NCI-H82 (cell line): Measurements from ENCODE around the gene ACSF3.
"Not testable (repeated sequence)": the region's sequence is repeated elsewhere in the genome, so short reads cannot be mapped to it uniquely, and the experiment has no call there.

Source experiments
- DNase-seq: peaks from one replicate; lab custom pipeline; 2025; lab: John Stamatoyannopoulos, UW

Gene ACSF3

DNA sequence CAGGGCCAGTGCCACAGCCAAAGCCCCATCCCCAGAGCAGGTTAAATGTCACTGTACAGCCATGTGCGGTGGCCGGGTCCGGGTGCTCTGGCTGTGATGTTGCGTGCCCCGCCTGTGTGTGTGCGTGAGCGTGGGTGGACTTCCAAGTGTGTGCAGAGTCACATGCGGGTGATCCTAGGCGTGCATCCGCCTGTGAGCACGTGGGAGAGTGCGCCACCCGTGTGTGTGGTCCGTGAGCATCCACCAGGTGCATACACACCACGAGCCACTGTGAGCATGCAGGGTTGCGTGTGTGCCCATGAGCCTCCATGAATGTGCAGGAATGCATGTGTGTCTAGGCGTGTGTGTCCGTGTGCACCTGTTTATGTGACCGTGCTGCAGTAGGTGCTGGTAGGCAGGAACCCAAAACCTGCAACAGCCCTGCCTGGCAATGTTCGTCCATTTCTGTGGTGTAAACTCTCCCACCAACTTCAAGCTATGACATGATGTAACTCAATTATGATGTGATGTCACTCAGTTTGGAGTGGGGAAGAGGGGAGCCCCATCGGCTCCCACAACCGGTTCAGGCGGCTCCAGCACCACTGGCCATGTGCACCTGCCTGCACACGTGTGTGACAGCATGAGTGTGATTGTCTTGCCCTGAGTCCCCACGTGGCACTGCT lies 37.6 kb upstream of the ACSF3 start:
- DNase-seq: no peak

DNA sequence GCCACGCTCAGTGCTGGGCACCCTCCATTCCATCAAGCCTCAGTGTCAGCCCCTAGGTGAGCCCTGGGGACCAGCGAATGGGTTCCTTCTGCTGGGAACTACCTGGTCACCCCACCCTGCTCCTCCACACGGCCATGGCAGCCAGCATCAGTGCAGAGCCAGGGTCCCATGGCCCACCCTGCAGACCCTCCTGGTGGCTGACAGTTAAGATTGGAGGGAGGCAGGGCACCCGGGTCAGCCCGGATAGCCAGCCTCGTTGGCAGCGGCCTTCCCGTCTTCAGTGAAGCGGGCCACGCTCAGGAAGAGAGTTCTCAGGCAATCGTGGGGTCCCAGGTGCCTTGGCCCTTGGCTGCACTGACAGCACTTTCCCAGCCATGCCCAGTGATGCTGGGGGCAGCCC lies 37.1 kb upstream of the ACSF3 start:
- no peak for DNase-seq

DNA sequence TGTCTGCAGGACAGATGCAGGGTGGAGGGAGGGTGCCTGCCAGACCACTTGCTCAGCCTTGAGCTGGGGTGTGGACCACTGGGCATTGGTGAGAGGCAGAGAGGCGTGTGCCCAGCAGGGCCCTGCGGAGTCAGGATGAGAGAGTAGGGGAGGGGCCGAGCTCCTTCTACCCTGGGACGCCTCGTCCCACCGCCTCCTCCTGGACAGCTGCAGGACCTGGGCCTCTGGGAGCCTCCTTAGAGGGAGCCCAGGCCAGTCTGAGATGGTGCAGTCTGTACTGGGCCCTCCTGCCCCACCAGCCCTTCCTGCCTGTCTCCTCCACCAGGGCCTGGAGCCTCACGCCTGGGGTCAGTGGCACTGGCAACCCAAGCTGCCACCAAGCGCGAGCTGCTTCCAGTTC lies 35.9 kb upstream of the ACSF3 start:
- no peak for DNase-seq

DNA sequence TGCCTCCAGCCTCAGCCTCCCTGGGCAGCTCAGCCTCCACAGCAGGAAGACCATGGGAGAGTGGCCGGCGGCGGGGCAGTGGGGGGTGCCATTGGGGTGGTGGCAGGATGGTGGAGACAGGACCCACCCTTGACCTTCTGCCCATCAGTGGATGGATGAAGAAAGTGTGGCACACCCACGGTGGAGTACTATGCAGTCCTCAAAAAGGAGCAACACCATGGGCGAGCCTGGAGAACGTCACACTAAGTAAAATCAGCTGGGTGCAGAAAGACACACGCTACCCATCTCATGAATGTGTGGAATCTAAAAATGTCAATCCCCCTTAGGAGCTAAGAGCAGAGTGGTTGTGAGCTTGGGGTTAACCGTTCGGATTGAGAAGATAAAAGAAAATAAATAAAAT lies 34.8 kb upstream of the ACSF3 start:
- no peak for DNase-seq

DNA sequence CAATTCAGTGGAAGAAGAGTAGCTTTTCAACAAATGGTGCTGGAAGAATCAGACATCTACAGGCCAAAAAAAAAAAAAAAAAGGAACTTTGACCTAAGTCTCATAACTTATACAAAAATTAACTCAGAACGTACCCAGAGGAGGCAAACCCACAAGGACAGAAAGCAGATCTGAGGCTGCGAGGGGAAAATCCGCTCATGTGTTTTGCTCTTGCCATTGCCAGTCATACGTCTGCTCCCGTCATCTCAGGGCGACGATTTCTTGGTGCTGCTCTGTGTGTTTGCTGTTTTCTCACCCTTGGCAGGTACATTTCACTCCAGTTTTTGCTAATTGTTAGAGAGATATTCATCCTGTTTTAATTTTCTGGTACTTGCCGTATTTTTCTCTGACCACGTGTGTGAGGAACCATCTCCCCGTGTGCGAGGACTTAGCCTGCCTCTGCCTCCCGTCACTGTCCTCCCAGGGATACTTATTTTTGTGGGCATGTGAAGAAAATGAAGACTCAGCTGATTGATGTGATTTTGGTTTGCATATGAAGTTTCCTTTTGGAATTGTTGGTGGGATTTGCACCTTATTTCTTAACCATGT lies 33.4 kb upstream of the ACSF3 start:
- no peak for DNase-seq

DNA sequence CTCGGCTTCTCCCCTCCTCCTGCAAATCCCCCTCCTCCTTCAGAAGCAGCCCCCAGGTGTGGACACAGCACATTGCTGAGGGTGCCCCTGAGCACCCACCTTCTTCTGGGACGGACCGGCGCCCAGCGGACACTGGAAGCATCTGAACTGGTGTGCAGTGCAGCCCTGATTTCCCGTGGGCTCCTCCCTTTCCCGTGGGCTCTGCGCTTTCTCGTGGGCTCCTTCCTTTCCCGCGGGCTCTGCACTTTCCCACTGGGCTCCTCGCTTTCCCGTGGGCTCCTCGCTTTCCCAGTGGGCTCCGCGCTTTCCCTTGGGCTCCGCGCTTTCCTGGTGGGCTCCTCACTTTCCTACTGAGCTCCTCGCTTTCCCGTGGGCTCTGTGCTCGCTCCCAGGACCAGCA lies 32.6 kb upstream of the ACSF3 start:
- no peak for DNase-seq

DNA sequence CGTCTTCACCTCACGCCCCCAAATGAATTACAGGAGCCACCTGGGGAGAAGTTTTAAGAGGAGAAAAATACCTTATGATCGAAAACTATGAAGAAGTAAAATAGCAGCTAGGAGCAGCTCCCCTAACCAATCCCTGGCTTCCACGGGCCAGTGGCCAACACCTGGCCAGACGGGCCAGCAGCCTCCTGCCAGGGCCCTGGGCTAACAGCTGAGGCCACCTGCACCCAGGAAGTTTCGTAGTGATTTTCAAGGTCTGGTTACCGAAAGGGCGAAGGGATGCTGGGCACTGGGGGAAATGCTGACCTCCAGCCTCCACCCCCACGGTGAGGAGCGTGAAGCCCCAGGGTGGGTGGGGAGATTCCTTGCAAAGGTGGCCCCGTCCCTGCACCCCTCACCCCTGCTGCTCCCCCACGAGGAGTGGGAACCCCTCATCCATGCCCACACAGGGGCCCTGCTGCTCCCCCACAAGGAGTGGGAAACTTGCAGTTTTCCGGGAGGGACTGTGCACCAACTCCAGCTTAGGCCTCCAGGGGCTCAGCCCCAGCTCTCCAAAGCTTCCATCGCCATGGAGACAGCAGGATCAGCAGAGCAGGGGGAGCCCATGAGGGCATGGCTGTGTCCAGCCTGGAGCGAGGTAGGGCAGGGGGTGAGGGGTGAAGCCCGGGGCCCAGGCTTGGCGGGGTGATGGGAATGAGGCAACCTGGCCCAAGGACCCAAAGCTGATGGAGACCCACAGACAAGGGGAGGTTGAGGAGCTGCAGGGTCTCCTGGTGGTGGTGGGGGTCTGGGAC lies 31.9 kb upstream of the ACSF3 start:
- DNase-seq: no peak

DNA sequence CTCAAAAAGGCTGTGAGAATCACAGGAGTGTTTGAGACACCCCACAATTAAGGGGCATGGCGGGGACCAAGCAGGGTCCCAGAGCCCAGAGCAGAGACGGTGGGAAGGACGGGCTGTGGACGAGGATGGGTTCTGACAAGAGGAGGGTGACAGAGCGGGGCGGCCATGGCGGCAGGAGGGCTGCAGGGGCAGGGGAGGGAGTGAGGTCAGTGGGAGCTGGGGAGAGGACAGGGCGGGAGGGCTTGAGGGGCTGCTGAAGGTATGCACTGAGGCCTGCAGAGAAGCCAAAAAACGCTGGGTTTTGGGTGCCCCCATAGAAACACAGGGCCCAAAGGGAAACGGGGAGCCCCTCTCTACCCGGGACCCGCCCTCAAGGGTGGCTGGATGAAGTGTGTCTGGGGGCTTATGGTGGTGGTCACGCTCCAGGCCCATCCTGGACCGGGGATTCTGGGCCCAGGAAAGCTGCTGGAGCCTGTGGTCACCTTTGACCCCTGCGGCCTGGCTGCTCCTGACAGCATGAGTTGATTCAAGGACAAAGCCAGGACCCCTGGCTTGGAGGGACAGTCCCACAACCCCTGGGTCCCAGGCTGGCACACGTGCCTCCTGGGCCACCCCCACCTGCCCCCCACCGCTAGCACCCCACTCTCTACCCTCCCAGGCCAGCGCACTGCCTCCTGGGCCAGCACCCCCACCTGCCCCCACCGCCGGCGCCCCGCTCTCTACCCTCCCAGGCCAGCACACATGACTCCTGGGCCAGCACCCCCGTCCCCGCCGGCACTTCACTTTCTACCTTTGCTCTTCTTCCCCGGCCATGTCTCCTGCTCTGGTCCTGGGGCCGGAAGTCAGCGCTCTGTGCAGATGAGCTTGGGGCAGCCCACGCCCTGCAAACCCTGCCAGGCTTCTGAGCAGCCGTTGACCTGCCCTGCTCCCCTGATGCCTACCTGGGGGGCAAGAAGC lies 31.0 kb upstream of the ACSF3 start:
- DNase-seq: no peak

DNA sequence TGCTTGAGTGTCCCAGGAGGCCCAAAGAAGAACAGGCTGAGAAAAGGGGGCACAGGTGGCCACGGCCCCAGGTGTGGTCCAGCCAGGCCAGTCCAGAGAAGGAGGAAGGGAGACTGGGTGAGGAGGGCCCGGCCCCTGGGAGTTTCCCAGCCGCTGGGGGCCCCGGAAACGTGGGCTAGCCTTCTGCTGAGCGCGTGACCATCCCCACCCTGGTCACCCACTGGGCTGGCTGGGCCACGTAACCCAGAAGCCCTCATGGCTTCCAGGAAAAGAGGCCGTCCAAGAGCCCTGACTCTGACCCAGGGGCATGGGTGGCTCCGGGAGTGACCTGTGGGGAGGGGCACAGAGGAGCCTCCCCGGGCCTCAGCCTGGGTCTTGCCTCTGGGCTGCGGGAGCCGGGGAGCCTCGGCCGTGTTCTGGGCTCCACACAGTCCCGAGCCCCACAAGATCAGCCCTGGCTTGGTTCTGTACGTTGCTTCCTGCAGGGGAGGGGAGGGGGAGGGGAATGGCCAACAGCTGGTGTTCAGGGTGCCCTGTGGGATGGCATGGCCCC lies 29.8 kb upstream of the ACSF3 start:
- DNase-seq: no peak

DNA sequence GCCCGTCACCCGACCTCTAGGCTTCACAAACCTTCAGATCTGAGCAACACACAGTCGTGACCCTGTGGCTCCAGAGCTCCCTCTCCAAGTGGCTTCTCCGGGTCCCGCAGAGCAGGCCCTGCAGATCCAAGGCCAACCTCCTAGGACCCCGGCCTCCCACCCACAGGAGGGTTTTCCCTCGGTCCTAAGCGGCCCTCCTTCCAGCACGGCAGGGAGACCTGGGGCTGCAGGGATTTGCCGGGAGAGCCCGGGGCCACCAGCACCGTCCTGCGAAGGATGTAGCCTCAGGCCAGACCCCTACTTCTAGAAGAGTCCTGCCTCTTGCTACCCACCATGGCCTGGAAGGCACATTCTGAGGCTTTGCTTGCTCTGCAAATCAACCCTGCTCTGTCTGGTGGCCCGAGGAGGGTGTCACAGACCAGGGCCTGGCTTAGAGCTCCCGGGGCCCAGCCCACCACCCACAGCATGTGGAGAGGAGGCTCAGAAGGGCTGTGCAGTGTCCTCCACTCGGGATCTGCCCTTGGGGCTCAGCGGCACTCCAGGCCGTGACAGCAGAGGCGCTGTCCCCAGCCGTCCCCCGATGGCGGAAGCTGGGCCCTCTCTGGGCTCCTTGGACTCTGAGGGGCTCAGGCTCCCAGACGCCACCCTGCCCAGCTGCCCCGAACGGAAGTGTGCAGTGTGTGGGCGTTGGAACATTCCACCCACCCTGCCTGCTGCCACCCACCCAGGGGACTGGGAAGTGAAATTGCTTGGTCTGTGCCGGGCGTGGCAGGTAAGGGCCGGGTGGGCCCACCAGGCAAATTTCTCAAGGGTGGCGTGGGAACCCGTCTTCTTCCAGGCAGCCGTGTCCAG lies 28.8 kb upstream of the ACSF3 start:
- no peak for DNase-seq

DNA sequence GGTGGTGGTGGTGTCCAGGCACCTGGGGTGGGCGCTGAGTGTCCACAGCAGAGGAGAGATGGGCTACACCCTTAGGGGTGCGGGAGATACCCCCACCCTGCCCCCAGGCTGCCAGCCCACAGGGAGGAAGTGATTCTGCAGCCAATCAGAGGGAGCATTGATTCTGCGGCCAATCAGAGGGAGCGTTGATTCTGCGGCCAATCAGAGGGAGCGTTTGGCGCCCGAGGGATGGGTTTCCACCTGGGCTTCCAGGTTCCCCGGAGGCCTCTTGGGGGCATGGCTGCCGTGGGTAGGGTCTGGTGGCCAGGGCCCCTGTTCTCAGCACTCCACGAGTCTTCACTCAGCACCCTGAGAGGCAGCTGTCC lies 28.2 kb upstream of the ACSF3 start:
- DNase-seq: no peak

DNA sequence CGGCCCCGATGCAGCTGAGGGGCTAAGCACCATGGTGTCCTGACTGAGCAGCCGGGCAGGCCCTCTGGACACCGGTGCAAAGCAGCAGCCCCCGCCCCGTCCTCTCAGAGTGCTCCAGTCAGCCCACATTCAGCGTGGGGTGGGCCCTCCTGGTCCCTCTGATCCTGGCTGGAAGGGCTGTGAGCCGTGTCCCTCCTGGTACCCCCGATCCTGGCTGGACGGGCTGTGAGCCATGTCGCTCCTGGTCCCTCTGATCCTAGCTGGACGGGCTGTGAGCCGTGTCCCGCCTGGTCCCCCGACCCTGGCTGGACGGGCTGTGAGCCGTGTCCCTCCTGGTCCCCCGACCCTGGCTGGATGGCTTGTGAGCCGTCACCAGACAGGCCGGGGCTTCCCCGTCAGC lies 26.9 kb upstream of the ACSF3 start:
- DNase-seq: no peak

DNA sequence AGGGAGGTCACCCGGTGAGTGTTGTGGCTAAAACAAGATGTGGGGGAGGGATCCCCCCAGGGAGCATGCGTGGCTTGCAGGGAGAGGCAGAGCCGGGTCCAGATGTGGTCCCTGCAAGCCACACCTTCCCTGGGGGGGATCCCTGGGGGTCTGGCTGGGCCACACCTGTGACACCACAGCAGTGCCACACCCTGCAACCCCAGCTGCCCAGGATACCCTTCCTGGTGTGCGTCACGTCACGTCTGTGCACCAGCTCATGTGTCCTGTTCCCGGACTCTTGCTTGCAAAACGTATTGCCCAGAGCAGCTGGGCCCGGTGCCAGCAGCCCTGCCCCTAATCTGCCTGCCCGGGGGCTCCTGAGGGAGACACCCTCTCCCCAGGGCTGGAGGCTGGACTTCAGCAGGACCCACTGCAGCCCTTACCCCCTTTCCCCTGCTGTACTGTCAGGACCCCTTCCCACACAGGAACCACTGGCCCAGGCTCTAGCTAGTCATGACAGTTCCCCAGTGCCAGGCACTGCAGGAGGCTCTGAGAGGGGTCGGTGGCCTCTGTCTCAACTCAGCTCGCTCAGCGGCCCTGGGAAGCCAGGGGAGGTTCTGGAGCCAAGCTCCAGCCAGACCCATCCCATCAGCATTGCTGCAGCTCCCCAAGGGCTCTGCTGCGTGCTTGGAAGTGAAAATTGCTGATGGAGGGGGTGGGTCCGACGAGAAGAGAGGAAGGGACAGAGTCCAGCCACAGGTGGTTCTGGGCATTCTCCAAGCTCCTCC lies 25.8 kb upstream of the ACSF3 start:
- no peak for DNase-seq

DNA sequence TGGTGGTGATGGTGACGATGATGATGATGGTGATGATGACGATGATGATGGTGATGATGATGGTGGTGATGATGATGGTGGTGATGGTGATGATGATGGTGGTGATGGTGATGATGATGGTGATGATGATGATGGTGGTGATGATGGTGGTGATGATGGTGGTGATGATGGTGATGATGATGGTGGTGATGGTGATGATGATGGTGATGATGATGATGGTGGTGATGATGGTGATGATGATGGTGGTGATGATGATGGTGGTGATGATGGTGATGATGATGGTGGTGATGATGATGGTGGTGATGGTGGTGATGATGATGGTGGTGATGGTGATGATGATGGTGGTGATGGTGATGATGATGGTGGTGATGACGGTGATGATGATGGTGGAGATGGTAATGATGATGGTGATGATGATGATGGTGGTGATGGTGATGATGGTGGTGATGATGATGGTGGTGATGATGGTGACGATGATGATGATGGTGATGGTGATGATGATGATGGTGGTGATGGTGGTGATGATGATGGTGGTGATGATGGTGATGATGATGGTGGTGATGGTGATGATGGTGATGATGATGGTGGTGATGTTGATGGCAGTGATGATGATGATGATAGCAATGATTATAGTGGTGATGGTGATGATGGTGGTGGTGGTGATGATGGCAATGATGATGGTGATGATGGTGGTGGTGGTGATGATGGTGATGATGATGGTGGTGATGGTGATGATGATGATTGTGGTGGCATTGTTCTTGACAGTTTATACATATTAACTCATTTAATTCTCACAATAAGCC lies 24.6 kb upstream of the ACSF3 start:
- DNase-seq: not testable (repeated sequence)

DNA sequence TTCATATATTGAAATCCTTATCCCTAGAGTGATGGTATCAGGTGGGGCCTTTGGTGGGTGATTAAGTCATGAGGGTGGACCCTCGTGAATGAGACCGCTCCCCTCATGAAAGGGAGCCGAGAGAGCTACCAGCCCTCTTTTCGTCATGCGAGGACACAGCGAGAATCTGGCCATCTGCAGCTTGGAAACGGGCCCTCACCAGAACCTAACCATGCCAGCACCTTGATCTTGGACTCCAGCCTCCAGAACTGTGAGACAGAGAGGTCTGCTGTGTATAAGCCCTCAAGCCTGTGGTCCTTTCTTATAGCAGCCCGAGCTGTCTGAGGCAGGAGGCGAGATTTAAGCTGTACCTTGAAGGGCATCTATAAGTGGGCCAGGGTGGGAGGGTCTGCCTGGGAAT lies 23.7 kb upstream of the ACSF3 start:
- DNase-seq: no peak

DNA sequence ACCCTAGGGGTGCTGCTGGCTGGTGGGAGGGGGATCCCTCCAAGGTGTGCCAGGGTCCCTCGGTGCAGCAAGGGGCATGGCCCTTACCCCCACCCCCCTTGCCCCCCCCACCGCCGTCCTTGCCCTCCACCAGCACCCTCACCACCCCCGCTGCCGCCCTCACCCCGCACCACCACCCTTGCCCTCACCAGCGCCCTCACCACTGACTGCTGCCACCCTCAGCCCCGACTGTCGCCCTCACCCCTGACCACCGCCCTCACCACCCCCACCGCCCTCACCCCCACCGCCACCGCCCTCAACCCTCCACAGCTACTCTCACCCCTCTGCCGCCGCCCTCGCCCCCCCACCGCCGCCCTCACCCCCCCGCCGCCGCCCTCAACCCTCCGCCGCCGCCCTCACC lies 23.1 kb upstream of the ACSF3 start:
- DNase-seq: no peak

DNA sequence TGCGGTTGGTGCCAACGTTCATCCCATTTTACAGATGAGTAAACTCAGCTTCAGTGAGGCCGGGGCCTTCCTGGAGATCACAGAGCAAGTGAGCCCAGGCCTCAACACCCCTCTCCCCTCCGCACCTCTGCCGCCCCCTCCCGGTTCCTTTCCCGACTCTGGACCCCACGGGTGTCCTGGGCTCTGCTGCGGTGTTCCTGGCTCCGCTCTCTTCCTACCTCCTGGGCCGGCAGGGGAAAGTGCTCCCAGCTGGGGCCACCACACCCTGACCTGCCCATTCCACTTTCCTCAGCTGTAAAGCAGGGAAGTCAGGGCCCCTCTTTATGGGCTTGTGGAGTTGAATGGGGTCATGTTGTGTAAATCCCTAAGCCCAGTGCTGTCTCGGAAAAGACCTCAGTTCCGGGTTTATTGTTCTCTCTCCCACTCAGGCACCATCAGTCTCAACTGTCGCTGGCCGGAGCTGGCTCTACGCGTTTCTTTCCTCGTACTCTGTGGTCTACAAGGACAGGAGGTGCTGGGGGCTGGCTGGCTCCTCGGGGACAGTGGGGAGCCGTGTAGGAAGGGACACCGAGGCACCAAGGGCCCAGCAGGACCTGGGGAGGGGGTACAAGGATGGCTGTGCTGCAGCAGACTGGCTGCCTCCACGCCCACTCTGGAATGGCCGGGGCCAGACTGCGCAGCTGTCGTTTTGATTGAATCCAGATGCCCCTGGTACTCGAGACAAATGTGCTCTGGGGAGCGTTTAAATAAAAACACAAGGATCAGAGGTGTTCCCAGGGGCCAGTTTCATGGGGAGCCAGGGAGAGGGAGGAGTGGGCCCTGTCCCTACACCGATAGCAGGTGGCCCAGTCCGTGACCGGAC lies 21.7 kb upstream of the ACSF3 start:
- DNase-seq: peak; percentile 23

DNA sequence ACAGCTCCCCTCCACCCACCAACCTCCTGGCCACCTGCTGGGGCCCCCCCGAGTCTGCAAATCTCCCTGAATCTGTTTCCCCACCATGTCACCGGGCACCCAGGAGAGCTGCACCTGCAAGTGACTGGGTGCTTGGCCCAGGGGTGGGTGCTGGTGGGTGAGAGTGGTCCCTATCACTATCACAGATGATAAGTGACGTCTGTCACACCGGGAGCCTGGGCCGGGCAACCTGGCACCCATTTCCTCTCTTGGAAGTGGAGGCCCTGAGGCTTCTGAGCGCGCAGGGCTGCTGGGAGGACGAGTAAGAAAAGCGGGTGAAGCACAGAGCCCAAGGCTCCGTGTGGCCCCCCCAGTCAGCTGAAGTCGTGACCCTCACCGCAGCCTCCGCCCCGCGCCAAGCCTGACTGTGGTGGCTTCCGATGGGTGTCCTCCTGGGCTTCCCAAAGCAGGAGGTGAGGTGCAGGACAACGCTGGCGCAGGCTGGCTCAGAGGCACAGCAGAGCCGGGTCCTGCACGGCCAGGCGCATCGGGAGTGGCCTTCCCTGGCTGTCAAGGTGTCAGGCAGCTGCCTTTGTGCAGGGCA lies 21.0 kb upstream of the ACSF3 start:
- no peak for DNase-seq
